Stimulated activated memory B cell treated with anti-CD40 and anti-IgM and Interleukin-4, amounts not matched to agents 10 μg/mL and 1 μg/mL and 100 μg/mL, for 72 hours (primary cell): ENCODE results near the gene AWAT2.
"Not testable (repeated sequence)": the region's sequence is repeated elsewhere in the genome, so short reads cannot be mapped to it uniquely, and the experiment has no call there.

Experiments used
- ATAC-seq: fragments of 150-1000 bp; cut with Tn5 transposase; 2 replicates; pipeline ENCODE4 v1.10.0; 2021
- H3K27ac Mint-ChIP-seq: one replicate; pipeline ENCODE4 v1.8.0; 2022; ENCODE audit warnings: mild to moderate bottlenecking, mixed read lengths
- H3K27me3 Mint-ChIP-seq: one replicate; pipeline ENCODE4 v1.8.0; 2022; ENCODE audit warnings: mixed read lengths
- H3K36me3 Mint-ChIP-seq: one replicate; pipeline ENCODE4 v1.8.0; 2022; ENCODE audit warnings: mixed read lengths
- H3K4me1 Mint-ChIP-seq: one replicate; pipeline ENCODE4 v1.8.0; 2022; ENCODE audit warnings: mixed read lengths
- H3K4me3 Mint-ChIP-seq: one replicate; pipeline ENCODE4 v1.8.0; 2022; ENCODE audit warnings: mild to moderate bottlenecking, moderate library complexity, mixed read lengths
- H3K9me3 Mint-ChIP-seq: one replicate; pipeline ENCODE4 v1.8.0; 2022; ENCODE audit warnings: mixed read lengths

Gene AWAT2

GRCh38 chrX:70026851-70027200 is 22.9 kb downstream of the AWAT2 start:
- ATAC-seq, result no peak
- H3K9me3 Mint-ChIP-seq, result no peaks in the 10 kb centered on the region
- H3K27ac Mint-ChIP-seq, result no peak overlapping the region
- no peaks in the 10 kb centered on the region for H3K4me1 Mint-ChIP-seq
- H3K4me3 Mint-ChIP-seq, result no peak overlapping the region
- no peaks in the 10 kb centered on the region for H3K27me3 Mint-ChIP-seq
- H3K36me3 Mint-ChIP-seq, result no peaks in the 10 kb centered on the region

DNA sequence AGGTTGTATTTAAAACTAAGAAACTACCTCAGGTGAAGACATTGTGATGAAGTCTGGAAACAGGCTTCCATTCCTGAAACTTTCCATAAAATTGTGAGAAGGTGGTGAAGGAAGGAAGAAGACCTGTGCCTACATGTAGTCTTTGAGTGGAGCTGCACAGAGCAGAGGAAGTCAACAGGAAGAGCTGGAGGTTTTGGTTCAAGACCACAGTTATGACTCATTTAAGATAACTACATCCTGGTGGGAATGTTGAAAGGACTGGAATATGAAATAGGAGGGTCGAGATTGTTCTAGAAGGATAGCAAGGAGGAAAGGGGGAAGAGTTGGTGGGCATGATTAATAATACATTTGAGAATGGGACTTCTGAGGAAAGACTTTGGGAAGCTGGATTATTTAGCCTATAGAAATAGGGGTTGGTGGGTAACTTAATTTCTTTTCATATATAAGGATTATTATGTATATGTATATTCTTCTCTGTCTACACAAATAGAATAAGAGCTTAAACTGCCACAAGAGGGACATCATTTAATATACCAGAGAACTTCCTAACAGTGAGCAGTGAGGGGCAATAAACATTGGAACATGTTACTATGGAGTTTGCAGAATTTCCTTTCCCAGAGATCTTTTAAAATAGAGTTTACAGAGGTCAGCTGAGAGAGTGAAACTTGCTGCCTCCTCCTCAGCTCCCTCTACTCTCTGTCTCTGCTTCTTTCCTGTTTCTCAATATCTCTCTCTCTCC is 23.5 kb downstream of the AWAT2 start:
- Mint-ChIP-seq H3K4me1 (no peaks in the 10 kb centered on the region), H3K27me3 (no peaks in the 10 kb centered on the region), H3K9me3 (no peaks in the 10 kb centered on the region), H3K27ac (no peak overlapping the region), H3K36me3 (no peaks in the 10 kb centered on the region), H3K4me3 (no peak overlapping the region)
- no peak for ATAC-seq

DNA sequence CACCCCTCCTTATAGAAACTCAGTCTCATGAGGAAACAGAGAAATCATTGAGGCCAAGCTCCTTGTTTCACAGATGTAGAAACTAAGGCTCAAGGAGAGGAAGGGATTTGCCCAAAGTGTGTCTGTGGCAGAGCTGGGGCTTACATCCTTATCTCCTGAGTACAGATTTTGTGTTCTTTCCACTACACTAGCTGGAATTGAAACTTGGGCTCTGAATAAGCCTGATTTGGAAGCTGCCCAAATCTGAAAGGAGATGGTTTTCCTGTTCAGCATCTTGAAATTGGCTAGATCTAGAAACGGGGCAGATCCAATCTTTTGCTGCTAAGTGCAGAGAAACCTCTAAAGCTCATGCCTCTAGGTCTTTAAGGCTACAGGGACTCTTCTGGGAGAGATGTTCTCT is 24.3 kb downstream of the AWAT2 start:
- H3K36me3 Mint-ChIP-seq, result no peaks in the 10 kb centered on the region
- H3K4me3 Mint-ChIP-seq, result no peak overlapping the region
- H3K4me1 Mint-ChIP-seq, result no peaks in the 10 kb centered on the region
- H3K27ac Mint-ChIP-seq, result no peak overlapping the region
- no peaks in the 10 kb centered on the region for H3K27me3 Mint-ChIP-seq
- H3K9me3 Mint-ChIP-seq, result no peaks in the 10 kb centered on the region
- ATAC-seq, result no peak

GRCh38 chrX:70022616-70023015 is 27.1 kb downstream of the AWAT2 start:
- no peaks in the 10 kb centered on the region for H3K36me3 Mint-ChIP-seq
- ATAC-seq, result no peak
- no peaks in the 10 kb centered on the region for H3K27me3 Mint-ChIP-seq
- no peak overlapping the region for H3K4me3 Mint-ChIP-seq
- no peak overlapping the region for H3K27ac Mint-ChIP-seq
- H3K4me1 Mint-ChIP-seq, result no peaks in the 10 kb centered on the region
- H3K9me3 Mint-ChIP-seq, result peaks cover 2% of the 10 kb centered on the region

DNA sequence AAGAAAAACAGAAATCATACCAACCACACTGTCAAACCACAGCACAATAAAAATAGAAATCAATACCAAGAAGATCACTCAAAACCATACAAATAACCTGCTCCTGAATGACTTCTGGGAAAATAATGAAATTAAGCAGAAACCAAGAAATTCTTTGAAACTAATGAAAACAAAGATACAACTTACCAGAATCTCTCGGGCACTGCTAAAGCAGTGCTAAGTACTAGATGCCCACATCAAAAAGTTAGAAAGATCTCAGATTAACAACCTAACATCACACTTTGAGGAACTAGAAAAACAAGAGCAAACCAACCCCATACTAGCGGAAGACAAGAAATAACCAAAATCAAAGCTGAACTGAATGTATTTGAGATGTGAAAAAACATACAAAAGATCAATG is 33.2 kb downstream of the AWAT2 start:
- no peak overlapping the region for H3K27ac Mint-ChIP-seq

DNA sequence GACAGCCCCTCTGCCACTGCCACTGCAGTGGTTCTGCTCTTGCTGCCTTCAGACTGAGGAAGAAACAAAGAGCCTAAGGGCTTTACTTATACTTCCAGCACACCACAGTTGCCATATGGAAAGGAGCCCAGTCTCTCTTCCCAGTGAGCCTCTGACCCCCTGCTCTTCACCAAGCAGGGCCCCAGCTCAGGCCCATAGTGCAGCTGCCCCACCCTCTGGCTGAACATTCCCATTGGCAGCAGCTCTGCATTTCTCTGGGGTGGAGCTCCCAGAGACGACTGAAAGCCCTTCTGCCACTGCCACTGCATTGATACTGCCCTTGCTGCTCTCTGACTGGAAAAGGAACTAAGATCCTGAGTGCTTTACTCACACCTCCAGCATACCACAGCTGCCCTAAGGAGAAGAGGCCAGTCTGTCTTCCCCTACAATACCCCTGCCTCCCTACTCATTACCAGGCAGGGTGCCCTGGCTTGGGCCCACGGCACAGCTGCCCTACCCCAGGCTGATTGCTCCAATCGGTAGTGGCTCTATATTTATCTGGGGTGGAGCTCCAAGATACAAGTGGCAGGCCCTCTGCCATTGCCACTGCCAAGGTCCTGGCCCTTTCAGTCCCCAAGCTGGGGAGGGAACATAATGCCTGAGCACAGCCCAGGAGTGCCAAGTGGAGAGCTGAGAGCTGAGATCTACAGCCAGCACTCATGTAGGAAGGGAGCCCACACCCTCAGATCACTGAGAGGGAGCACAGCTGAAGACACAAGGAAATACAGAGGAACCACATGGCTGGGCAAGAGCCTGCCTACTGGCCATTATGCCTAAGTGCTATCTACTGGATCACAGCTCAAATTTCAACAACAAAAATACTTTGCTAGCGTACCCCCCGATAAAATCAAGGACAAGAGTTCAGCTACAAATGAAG is 36.0 kb downstream of the AWAT2 start:
- no peaks in the 10 kb centered on the region for H3K27me3 Mint-ChIP-seq
- H3K27ac Mint-ChIP-seq, result no peak overlapping the region
- H3K4me3 Mint-ChIP-seq, result no peak overlapping the region
- H3K36me3 Mint-ChIP-seq, result no peaks in the 10 kb centered on the region
- no peak for ATAC-seq
- H3K9me3 Mint-ChIP-seq, result no peaks in the 10 kb centered on the region
- no peaks in the 10 kb centered on the region for H3K4me1 Mint-ChIP-seq

More for the DNA sequence above, 33.2 kb downstream of the AWAT2 start:
- Mint-ChIP-seq H3K4me3 (no peak overlapping the region), H3K27me3 (no peaks in the 10 kb centered on the region), H3K9me3 (peaks cover 2% of the 10 kb centered on the region), H3K4me1 (no peaks in the 10 kb centered on the region), H3K36me3 (no peaks in the 10 kb centered on the region)
- no peak for ATAC-seq

DNA sequence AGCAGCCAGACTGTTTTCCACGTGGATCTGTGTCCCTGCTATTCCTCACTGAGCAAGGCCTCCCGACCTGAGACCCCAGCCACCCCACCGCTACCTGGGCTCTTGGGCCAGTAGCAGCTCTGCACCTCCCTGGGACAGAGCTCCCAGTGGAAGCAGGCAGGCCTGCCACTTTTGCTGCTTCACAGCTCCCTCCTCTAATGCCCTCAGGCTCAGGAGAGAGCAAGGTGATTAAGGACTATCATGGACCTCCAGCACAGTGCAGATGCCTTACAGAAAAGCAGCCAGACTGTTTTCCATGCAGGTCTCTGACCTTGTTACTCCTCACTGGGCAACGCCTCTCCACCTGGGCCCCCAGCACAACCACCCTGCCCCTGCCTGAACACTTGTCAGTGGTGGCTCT is 37.0 kb downstream of the AWAT2 start:
- Mint-ChIP-seq H3K36me3 (no peaks in the 10 kb centered on the region), H3K4me3 (no peak overlapping the region), H3K4me1 (no peaks in the 10 kb centered on the region), H3K27ac (no peak overlapping the region), H3K27me3 (no peaks in the 10 kb centered on the region), H3K9me3 (no peaks in the 10 kb centered on the region)
- ATAC-seq, result no peak

DNA sequence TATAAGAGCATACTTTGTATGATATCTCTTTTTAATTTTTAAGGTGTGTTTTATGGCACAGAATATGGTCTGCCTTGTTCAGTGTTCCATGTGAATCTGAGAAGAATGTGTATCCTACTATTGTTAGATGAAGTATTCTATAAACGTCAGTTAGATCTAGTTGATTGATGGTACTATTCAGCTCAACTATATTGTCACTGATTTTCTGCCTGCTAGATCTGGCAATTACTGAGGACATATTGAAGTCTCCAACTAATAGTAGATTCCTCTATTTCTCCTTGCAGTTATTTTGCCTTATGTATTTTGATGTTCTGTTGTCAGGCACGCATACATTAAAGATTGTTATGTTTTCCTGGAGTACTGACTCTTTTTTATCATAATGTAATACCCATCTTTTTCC is 39.8 kb downstream of the AWAT2 start:
- no peak overlapping the region for H3K4me3 Mint-ChIP-seq
- no peaks in the 10 kb centered on the region for H3K4me1 Mint-ChIP-seq
- no peaks in the 10 kb centered on the region for H3K9me3 Mint-ChIP-seq
- no peak overlapping the region for H3K27ac Mint-ChIP-seq
- no peaks in the 10 kb centered on the region for H3K27me3 Mint-ChIP-seq
- no peak for ATAC-seq
- H3K36me3 Mint-ChIP-seq, result no peaks in the 10 kb centered on the region

DNA sequence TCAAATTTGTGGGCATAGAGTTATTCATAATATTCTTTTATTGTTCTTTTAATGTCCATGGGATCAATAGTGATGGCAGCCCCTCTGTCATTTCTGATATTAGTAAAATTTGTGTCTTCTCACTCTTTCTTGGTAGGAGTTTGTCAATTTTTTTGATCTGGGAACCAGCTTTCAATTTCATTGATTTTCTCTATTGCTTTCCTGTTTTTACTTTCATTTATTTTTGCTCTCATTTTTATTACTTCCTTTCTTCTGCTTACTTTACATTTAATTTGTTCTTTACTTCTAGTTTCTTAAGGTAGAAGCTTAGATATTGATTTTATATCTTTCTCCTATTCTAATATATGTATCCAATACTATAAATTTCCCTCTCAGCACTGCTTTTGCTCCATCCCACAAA is 40.7 kb downstream of the AWAT2 start:
- H3K9me3 Mint-ChIP-seq, result no peaks in the 10 kb centered on the region
- H3K27ac Mint-ChIP-seq, result no peak overlapping the region
- no peaks in the 10 kb centered on the region for H3K36me3 Mint-ChIP-seq
- no peaks in the 10 kb centered on the region for H3K27me3 Mint-ChIP-seq
- no peak overlapping the region for H3K4me3 Mint-ChIP-seq
- H3K4me1 Mint-ChIP-seq, result no peaks in the 10 kb centered on the region
- no peak for ATAC-seq

DNA sequence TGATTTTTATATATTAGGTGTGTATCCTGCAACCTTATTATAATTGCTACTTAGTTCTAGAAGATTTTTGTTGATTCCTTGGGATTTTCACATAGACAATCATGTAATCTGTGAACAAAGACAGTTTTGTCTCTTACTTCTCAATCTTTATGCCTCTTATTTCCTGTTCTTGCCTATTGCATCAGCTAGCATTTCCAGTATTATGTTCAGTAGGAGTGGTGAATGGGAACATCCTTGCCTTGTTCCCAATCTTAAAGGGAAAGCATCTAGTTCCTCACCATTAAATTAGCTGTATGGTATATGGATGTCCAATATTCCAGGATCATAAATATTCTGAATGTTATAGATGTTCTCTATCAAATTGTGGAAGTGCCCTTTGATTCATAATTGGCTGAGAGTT is 41.8 kb downstream of the AWAT2 start:
- H3K27ac Mint-ChIP-seq, result no peak overlapping the region
- H3K27me3 Mint-ChIP-seq, result no peaks in the 10 kb centered on the region

DNA sequence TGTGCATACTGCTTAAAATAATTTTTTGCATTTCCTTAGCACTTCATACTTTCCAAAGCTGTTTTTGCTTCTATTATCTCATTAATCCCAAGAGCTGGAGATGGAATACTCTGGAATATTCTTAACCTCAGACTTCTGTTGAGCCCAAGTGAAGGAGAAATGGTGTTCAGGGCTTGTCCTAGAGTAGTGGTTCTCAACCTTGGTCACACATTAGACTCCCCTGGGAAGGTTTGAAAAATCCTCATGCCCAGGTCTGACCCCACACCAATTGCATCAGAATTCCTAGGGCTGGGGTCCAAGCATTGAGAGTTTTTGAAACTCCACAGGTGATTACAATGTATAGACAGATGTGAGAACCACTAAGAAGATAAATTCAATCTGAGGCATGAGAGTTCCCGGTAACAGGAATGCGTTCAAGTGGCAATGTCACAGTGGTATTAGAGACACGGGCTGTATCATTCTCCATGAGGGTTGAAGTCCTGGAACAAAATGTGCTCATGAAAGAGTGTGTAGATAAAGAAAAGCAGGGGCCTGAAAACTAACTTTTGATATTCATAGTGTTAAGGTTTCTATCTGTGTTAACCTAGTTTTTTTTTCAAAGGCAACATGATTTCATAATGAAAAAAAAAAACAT is 47.9 kb downstream of the AWAT2 start:
- Mint-ChIP-seq H3K27ac (no peak overlapping the region), H3K4me3 (no peak overlapping the region), H3K27me3 (no peaks in the 10 kb centered on the region), H3K36me3 (no peaks in the 10 kb centered on the region), H3K9me3 (no peaks in the 10 kb centered on the region), H3K4me1 (no peaks in the 10 kb centered on the region)
- no peak for ATAC-seq

More for the DNA sequence above, 41.8 kb downstream of the AWAT2 start:
- no peaks in the 10 kb centered on the region for H3K36me3 Mint-ChIP-seq
- no peak for ATAC-seq
- no peaks in the 10 kb centered on the region for H3K4me1 Mint-ChIP-seq
- H3K4me3 Mint-ChIP-seq, result no peak overlapping the region
- no peaks in the 10 kb centered on the region for H3K9me3 Mint-ChIP-seq

- Mint-ChIP-seq H3K27me3 (no peaks in the 10 kb centered on the region), H3K27ac (no peak overlapping the region), H3K4me3 (no peak overlapping the region), H3K9me3 (no peaks in the 10 kb centered on the region), H3K36me3 (no peaks in the 10 kb centered on the region), H3K4me1 (no peaks in the 10 kb centered on the region)
- no peak for ATAC-seq
Measured at GRCh38 chrX:70001269-70001668, 48.5 kb downstream of the AWAT2 start.

DNA sequence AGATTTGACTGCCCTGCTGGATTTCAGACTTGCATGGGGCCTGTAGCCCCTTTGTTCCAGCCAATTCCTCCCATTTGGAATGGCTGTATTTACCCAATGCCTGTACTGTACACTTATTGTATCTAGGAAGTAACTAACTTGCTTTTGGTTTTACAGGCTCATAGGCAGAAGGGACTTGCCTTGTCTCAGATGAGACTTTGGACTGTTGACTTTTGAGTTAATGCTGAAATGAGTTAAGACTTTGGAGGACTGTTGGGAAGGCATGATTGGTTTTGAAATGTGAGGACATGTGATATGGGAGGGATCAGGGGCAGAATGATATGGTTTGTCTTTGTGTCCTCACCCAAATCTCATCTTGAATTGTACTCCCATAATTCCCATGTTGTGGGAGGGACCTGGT is 51.4 kb downstream of the AWAT2 start:
- H3K4me1 Mint-ChIP-seq, result not testable (repeated sequence)

DNA sequence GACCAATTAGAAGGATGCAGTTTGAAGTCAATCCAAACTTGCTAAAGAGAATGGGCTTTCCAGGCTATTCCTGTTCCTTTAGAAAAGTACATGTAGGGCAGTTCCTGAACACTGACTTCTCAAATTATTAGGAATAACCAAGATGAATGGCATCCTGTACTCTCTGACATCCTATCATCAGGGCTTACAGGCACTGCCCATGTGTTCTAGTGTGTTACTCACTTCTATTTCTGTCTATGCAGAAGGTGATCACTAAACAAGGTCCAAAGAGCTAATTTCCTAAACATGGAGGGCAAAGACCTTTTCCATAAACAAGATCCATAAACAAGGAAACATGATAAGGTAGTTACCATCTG is 53.6 kb downstream of the AWAT2 start:
- H3K27ac Mint-ChIP-seq, result no peak overlapping the region
- H3K27me3 Mint-ChIP-seq, result no peaks in the 10 kb centered on the region
- no peak for ATAC-seq
- H3K4me1 Mint-ChIP-seq, result no peaks in the 10 kb centered on the region
- H3K4me3 Mint-ChIP-seq, result no peak overlapping the region
- H3K9me3 Mint-ChIP-seq, result no peaks in the 10 kb centered on the region
- no peaks in the 10 kb centered on the region for H3K36me3 Mint-ChIP-seq

More for the DNA sequence above, 51.4 kb downstream of the AWAT2 start:
- H3K36me3 Mint-ChIP-seq, H3K27ac Mint-ChIP-seq, ATAC-seq, H3K9me3 Mint-ChIP-seq, H3K4me3 Mint-ChIP-seq, H3K27me3 Mint-ChIP-seq: not testable (repeated sequence)

GRCh38 chrX:69995362-69996112 is 54.2 kb downstream of the AWAT2 start:
- no peaks in the 10 kb centered on the region for H3K9me3 Mint-ChIP-seq
- no peak overlapping the region for H3K27ac Mint-ChIP-seq
- no peaks in the 10 kb centered on the region for H3K36me3 Mint-ChIP-seq
- H3K4me3 Mint-ChIP-seq, result no peak overlapping the region
- H3K4me1 Mint-ChIP-seq, result no peaks in the 10 kb centered on the region
- H3K27me3 Mint-ChIP-seq, result no peaks in the 10 kb centered on the region
- ATAC-seq, result no peak
